Endothelial cell of umbilical vein (primary cell): ENCODE data around the gene PRKCZ. TPM values are rescaled to one million over a fixed set of nuclear protein-coding genes. Genes with fewer than 3 reads are reported as not detected.

Source experiments
- BruUV-seq: library from RNA; stranded (reverse); fragments of 400-500 nt; replicated peaks from 2 replicates; lab custom pipeline; 2021; lab: Mats Ljungman, UMichigan
- CTCF ChIA-PET: fragments of 300-600, 350-600 bp; sonication (Branson Sonifier 250); formaldehyde crosslinking; loops from one replicate; lab custom pipeline; 2021; ENCODE audit warnings: antibody characterized with exemption, inconsistent platforms; lab: Charles Lee
- POLR2A ChIA-PET: fragments of 300-600, 350-600 bp; sonication (Branson Sonifier 250); formaldehyde crosslinking; loops from one replicate; lab custom pipeline; 2021; ENCODE audit warnings: antibody characterized with exemption, inconsistent platforms; lab: Charles Lee
- DNase-seq: peaks from one replicate; pipeline ENCODE4 v3.0.0-alpha.2; 2011; ENCODE audit warnings: low read depth, low spot score
- FAIRE-seq: peaks from 2 replicates; lab custom pipeline; 2011; peaks lifted over from hg19 to GRCh38; lab: Jason Lieb, UNC
- H2AFZ ChIP-seq: 2 replicates; pipeline ENCODE4 v1.6.0; 2012; ENCODE audit warnings: low read depth, low read length, control low read depth, inconsistent platforms
- H3K27ac ChIP-seq: 2 replicates; pipeline ENCODE4 v1.5.1; 2011; ENCODE audit warnings: low read depth, mild to moderate bottlenecking, control low read depth, low read length, moderate library complexity; ENCODE audit not compliant: insufficient read depth
- H3K27me3 ChIP-seq, 2 experiments: 2 replicates each; pipeline versions ENCODE4 v1.6.0 to v1.6.1; 2011; ENCODE audit warnings: low read length in 2 of 2, mixed read lengths in 1 of 2; ENCODE audit not compliant: control insufficient read depth in 2 of 2, insufficient read depth in 2 of 2
- H3K36me3 ChIP-seq, 2 experiments: 2 replicates in 1 of 2; 3 replicates in 1 of 2; pipeline ENCODE4 v1.5.1; 2011; ENCODE audit warnings: low read length in 2 of 2, mild to moderate bottlenecking in 1 of 2, moderate library complexity in 1 of 2; ENCODE audit not compliant: control insufficient read depth in 2 of 2, insufficient read depth in 2 of 2; ENCODE audit errors: extremely low read depth in 1 of 2
- H3K4me1 ChIP-seq: 3 replicates; pipeline ENCODE4 v1.5.1; 2011; ENCODE audit warnings: mild to moderate bottlenecking, low read length; ENCODE audit not compliant: control insufficient read depth, insufficient read depth; ENCODE audit errors: extremely low read depth
- H3K4me2 ChIP-seq: 2 replicates; pipeline ENCODE4 v1.6.1; 2011; ENCODE audit warnings: low read length, control low read depth, mixed read lengths; ENCODE audit not compliant: insufficient read depth
- H3K4me3 ChIP-seq, 3 experiments: fragments of 200-600 bp in 1 of 3; sonication (generic), shearing (Covaris generic) in 1 of 3; replicated peaks in 1 of 3; 2 replicates each; pipeline ENCODE4 v1.5.1; 2011 to 2016; ENCODE audit warnings: control low read depth in 3 of 3, low read length in 3 of 3, mild to moderate bottlenecking in 2 of 3, inconsistent platforms in 1 of 3, low read depth in 1 of 3, moderate library complexity in 1 of 3; ENCODE audit not compliant: insufficient read depth in 1 of 3
- H3K79me2 ChIP-seq: 2 replicates; pipeline ENCODE4 v1.6.0; 2012; ENCODE audit warnings: low read length, inconsistent platforms; ENCODE audit not compliant: control insufficient read depth, insufficient read depth
- H3K9ac ChIP-seq: replicated peaks from 2 replicates; pipeline ENCODE3; 2011; ENCODE audit warnings: low read length, control low read depth; ENCODE audit not compliant: insufficient read depth; ENCODE audit errors: extremely low read depth
- H3K9me1 ChIP-seq: replicated peaks from 3 replicates; pipeline ENCODE4 v1.6.0; 2011; ENCODE audit warnings: mild to moderate bottlenecking, low read length; ENCODE audit not compliant: control insufficient read depth, insufficient read depth; ENCODE audit errors: extremely low read depth
- H3K9me3 ChIP-seq: replicated peaks from 2 replicates; pipeline ENCODE4 v1.5.1; 2012; ENCODE audit warnings: low read length, inconsistent platforms; ENCODE audit not compliant: control insufficient read depth, insufficient read depth
- H4K20me1 ChIP-seq: replicated peaks from 2 replicates; pipeline ENCODE3; 2011; ENCODE audit warnings: mild to moderate bottlenecking, low read length; ENCODE audit not compliant: control insufficient read depth, insufficient read depth; ENCODE audit errors: extremely low read depth
- EZH2 ChIP-seq: IDR thresholded peaks from 2 replicates; pipeline ENCODE4 v1.6.1; 2012; ENCODE audit warnings: borderline replicate concordance, low read depth, mild to moderate bottlenecking, moderate library complexity, low read length, inconsistent platforms; ENCODE audit not compliant: severe bottlenecking
- FOS ChIP-seq: IDR thresholded peaks from 2 replicates; pipeline ENCODE4 v1.6.1; 2011; ENCODE audit warnings: mild to moderate bottlenecking, low read length, moderate library complexity, borderline replicate concordance; ENCODE audit not compliant: insufficient read depth
- GATA2 ChIP-seq: IDR thresholded peaks from 2 replicates; pipeline ENCODE4 v1.7.0; 2011; ENCODE audit warnings: low read depth, mild to moderate bottlenecking, moderate library complexity, mixed read lengths, low read length; ENCODE audit not compliant: insufficient read length, insufficient read depth
- JUN ChIP-seq: IDR thresholded peaks from 2 replicates; pipeline ENCODE4 v1.6.1; 2011; ENCODE audit warnings: borderline replicate concordance, low read depth; ENCODE audit not compliant: insufficient read length, insufficient read depth
- MYC ChIP-seq: IDR thresholded peaks from one replicate; pipeline ENCODE4 v1.6.1; 2011; ENCODE audit warnings: mild to moderate bottlenecking, low read depth, low read length
- POLR2A ChIP-seq: IDR thresholded peaks from 2 replicates; pipeline ENCODE4 v1.6.1; 2012; ENCODE audit warnings: low read depth, mild to moderate bottlenecking, control low read depth, low read length
- POLR2AphosphoS5 ChIP-seq: IDR thresholded peaks from 2 replicates; pipeline ENCODE4 v1.6.1; 2012; ENCODE audit warnings: low read depth, mild to moderate bottlenecking, control low read depth, low read length, moderate library complexity; ENCODE audit not compliant: insufficient read depth
- dilution Hi-C: fragments of 300-500 bp; cut with MboI; formaldehyde crosslinking; loops from one replicate; pipeline ENCODE4 v1.15.0; 2019; ENCODE audit warnings: low sequenced_read_pairs; ENCODE audit not compliant: extremely low pct_ligation_motif_present
- intact Hi-C: fragments of 100-400 bp; cut with micrococcal nuclease; formaldehyde crosslinking; loops from one replicate; pipeline ENCODE4 v1.10.0; 2022
- polyA plus RNA-seq, 4 experiments: library from polyadenylated mRNA; depleted of rRNA in 3 of 4; stranded (reverse) in 3 of 4; unstranded in 1 of 4; fragments of >200 nt; gene quantifications; 2 replicates each; pipeline versions ENCODE4 v1.2.1 to v1.2.3, GENCODE V29; 2011 to 2012; ENCODE audit warnings: missing spikeins in 1 of 4
- total RNA-seq: library from RNA; stranded (reverse); gene quantifications from 2 replicates; pipeline ENCODE4 v1.2.3, GENCODE V29; 2021
- TF ChIP-seq, protein P1 (sequence below), 2 donors: IDR thresholded peaks; 1 replicate in 1 of 2; 2 replicates in 1 of 2; pipeline ENCODE4 v1.5.1; 2011; ENCODE audit warnings: low read length in 2 of 2, mild to moderate bottlenecking in 2 of 2, moderate library complexity in 2 of 2, control low read depth in 1 of 2, inconsistent platforms in 1 of 2, low read depth in 1 of 2; ENCODE audit not compliant: insufficient read depth in 1 of 2; ENCODE audit errors: extremely low read depth in 1 of 2
- TF ChIP-seq, protein P2 (sequence below): IDR thresholded peaks from 2 replicates; pipeline ENCODE4 v1.6.1; 2011; ENCODE audit not compliant: insufficient read depth, insufficient read length

PRKCZ gene
- total and polyA plus RNA-seq, 2 donors (not counting 3 experiments of a cell fraction or from before 2014, with no cell fraction given): 0.22 to 1.7 TPM

DNA sequence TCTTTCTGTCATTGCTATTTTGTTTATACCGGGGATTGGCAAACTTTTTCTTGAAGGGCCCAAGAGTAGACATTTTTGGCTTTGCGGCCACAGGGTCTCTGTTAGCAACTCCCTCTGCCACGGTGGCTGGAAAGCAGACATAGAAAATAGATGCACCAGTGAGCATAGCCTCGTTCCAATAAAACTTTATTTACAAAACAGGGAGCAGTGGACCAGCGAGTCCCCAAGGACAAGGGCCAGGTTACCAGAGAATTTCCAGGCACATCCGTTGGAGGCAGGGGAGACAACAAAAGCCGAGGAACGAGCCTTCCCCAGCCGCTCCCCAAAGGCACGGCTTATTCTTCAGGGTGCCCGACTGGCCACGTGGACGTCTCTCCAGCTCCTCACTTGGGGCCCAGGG is 117.9 kb downstream of the PRKCZ start:
- no peaks in the 10 kb centered on the region for H3K79me2 ChIP-seq
- TF ChIP-seq, protein P1, sequence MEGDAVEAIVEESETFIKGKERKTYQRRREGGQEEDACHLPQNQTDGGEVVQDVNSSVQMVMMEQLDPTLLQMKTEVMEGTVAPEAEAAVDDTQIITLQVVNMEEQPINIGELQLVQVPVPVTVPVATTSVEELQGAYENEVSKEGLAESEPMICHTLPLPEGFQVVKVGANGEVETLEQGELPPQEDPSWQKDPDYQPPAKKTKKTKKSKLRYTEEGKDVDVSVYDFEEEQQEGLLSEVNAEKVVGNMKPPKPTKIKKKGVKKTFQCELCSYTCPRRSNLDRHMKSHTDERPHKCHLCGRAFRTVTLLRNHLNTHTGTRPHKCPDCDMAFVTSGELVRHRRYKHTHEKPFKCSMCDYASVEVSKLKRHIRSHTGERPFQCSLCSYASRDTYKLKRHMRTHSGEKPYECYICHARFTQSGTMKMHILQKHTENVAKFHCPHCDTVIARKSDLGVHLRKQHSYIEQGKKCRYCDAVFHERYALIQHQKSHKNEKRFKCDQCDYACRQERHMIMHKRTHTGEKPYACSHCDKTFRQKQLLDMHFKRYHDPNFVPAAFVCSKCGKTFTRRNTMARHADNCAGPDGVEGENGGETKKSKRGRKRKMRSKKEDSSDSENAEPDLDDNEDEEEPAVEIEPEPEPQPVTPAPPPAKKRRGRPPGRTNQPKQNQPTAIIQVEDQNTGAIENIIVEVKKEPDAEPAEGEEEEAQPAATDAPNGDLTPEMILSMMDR (IDR thresholded peaks at IDR 0.05; ENCODE audit: extremely low read depth in 1 of 2, insufficient read depth in 1 of 2, low read depth in 1 of 2, low read length in 2 of 2): no peak
- TF ChIP-seq, protein P2, sequence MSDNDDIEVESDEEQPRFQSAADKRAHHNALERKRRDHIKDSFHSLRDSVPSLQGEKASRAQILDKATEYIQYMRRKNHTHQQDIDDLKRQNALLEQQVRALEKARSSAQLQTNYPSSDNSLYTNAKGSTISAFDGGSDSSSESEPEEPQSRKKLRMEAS: no peak
- H2AFZ ChIP-seq: no peak overlapping the region
- no peaks in the 10 kb centered on the region for H3K9me1 ChIP-seq
- H3K36me3 ChIP-seq: no peaks in the 10 kb centered on the region
- ChIA-PET POLR2A (no interaction called here), CTCF (no interaction called here)
- dilution Hi-C loops (no loop called here), intact Hi-C loops (no loop called here)
- H3K4me1 ChIP-seq: no peaks in the 10 kb centered on the region
- H3K9me3 ChIP-seq: no peaks in the 10 kb centered on the region
- FAIRE-seq (no peak), DNase-seq (no peak)
- no peak overlapping the region for H3K4me2 ChIP-seq
- no peak overlapping the region for H3K4me3 ChIP-seq
- BruUV-seq: no TSS peak
- H3K9ac ChIP-seq: no peak overlapping the region
- H3K27me3 ChIP-seq: no peaks in the 10 kb centered on the region
- no peaks in the 10 kb centered on the region for H4K20me1 ChIP-seq
- no peak overlapping the region for H3K27ac ChIP-seq

DNA sequence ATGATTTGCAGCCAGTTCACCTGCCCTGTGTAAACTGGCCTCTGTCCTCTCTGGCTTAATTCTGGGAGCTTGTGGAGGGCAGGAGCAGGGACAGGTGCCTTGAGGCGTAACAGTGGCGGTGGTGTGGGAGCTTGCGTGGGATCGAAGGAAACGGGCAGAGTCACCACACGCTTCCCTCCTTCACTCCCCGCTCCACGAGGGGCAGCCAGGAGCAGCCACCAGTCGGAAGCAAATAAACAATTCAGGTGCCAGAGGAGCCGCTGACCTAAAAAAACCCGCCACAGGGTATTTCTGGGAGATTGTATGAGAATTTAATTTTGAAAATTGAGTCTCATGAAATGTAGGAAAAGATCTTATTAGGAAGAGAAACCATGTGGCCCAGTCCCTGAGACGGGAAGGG is 118.3 kb downstream of the PRKCZ start:
- H3K27ac ChIP-seq: no peak overlapping the region
- H3K4me2 ChIP-seq: no peak overlapping the region
- no peak for FAIRE-seq
- CTCF ChIA-PET: no interaction called here
- H3K4me3 ChIP-seq: no peak overlapping the region
- TF ChIP-seq FOS (no peak), JUN (no peak), POLR2AphosphoS5 (no peak), GATA2 (no peak), EZH2 (no peak), MYC (no peak), POLR2A (no peak)
- TF ChIP-seq, protein P2: no peak
- TF ChIP-seq, protein P1 (IDR thresholded peaks at IDR 0.05; ENCODE audit: extremely low read depth in 1 of 2, insufficient read depth in 1 of 2, low read depth in 1 of 2, low read length in 2 of 2): no peak
- H2AFZ ChIP-seq: no peak overlapping the region
- dilution Hi-C loops: no loop called here
- no peak for DNase-seq
- no peaks in the 10 kb centered on the region for H3K27me3 ChIP-seq
- H3K9me1 ChIP-seq: no peaks in the 10 kb centered on the region
- H3K36me3 ChIP-seq: no peaks in the 10 kb centered on the region
- POLR2A ChIA-PET: no interaction called here
- no TSS peak for BruUV-seq
- H3K9me3 ChIP-seq: no peaks in the 10 kb centered on the region
- H3K79me2 ChIP-seq: no peaks in the 10 kb centered on the region
- intact Hi-C loops: no loop called here
- no peak overlapping the region for H3K9ac ChIP-seq
- no peaks in the 10 kb centered on the region for H4K20me1 ChIP-seq
- H3K4me1 ChIP-seq: no peaks in the 10 kb centered on the region
